Activated naive CD4-positive, alpha-beta T cell treated with anti-CD3 and anti-CD28 coated beads for 36 hours (primary cell): ENCODE data around the gene PDE8A. TPM values are rescaled to one million over a fixed set of nuclear protein-coding genes. Genes with fewer than 3 reads are reported as not detected.
A peak's percentile ranks its signal among the peaks of the same experiment; 100 is the strongest.
"Not testable (repeated sequence)": the region's sequence is repeated elsewhere in the genome, so short reads cannot be mapped to it uniquely, and the experiment has no call there.

Experiments used
- CTCF ChIA-PET: fragments of 350-600 bp; sonication (Branson Sonifier 250); formaldehyde crosslinking; loops from one replicate; lab custom pipeline; 2021; ENCODE audit warnings: antibody characterized with exemption; lab: Charles Lee
- DNase-seq: peaks from one replicate; pipeline ENCODE4 v3.0.0-alpha.2; 2020
- H3K27ac Mint-ChIP-seq: one replicate; pipeline ENCODE4 v1.8.0; 2021; ENCODE audit warnings: mild to moderate bottlenecking, mixed read lengths
- H3K27me3 Mint-ChIP-seq: one replicate; pipeline ENCODE4 v1.8.0; 2021; ENCODE audit warnings: low read depth, mixed read lengths
- H3K36me3 Mint-ChIP-seq: one replicate; pipeline ENCODE4 v1.8.0; 2021; ENCODE audit warnings: low read depth, mixed read lengths
- H3K4me1 Mint-ChIP-seq: one replicate; pipeline ENCODE4 v1.8.0; 2021; ENCODE audit warnings: low read depth, mixed read lengths
- H3K4me3 Mint-ChIP-seq: one replicate; pipeline ENCODE4 v1.8.0; 2021; ENCODE audit warnings: mild to moderate bottlenecking, moderate library complexity, mixed read lengths
- H3K9me3 Mint-ChIP-seq: one replicate; pipeline ENCODE4 v1.8.0; 2021; ENCODE audit warnings: mixed read lengths
- intact Hi-C: fragments of 100-400 bp; cut with micrococcal nuclease; formaldehyde crosslinking; loops from one replicate; pipeline ENCODE4 v1.15.1; 2023
- total RNA-seq, 2 experiments: library from RNA; stranded (reverse); gene quantifications; one replicate each; pipeline ENCODE4 v1.2.3, GENCODE V29; 2021

The PDE8A gene
- total RNA-seq, 2 experiments from 2014 or later: 28.8 to 29.2 TPM

GRCh38 chr15:84983294-84983693 is 1.6 kb downstream of the PDE8A start:
- no peak for DNase-seq
- Mint-ChIP-seq H3K36me3 (peaks cover 3% of the 10 kb centered on the region), H3K27ac (peak overlapping the region; percentile 99), H3K9me3 (no peaks in the 10 kb centered on the region), H3K4me1 (peaks cover 61% of the 10 kb centered on the region), H3K27me3 (no peaks in the 10 kb centered on the region), H3K4me3 (peak overlapping the region; percentile 99)
- CTCF ChIA-PET: interaction anchor here (0.7 to 1.4 kb wide), 3 partner anchors 8 to 90 kb away, joined by 3 read pairs; no protein-coding TSS in a partner anchor
- intact Hi-C loops: loop anchor here (5.0 to 10.0 kb wide), 2 partner anchors 246 to 722 kb away; no protein-coding TSS in a partner anchor

DNA sequence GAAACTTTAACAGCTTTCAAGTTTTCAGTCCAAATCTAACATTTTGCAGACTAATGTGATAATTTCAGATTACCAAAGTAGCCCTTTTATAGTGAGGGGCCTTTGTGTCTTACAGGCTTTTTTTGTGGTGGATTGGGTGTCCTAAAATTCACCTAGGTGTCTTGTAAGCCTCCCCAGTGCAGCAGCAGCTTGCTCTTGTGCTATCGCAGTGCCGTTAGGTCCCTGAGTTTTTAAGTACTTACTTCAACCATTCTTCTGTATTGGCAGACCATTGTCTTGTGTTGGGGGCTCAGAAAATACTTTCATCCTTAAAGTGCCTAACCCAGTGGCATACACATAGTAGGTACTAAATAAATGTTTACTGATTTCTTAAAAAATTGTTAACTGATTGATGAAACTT is 2.1 kb downstream of the PDE8A start:
- no peak for DNase-seq
- Mint-ChIP-seq H3K9me3 (no peaks in the 10 kb centered on the region), H3K27ac (no peak overlapping the region), H3K27me3 (no peaks in the 10 kb centered on the region), H3K36me3 (peaks cover 3% of the 10 kb centered on the region), H3K4me1 (peaks cover 65% of the 10 kb centered on the region), H3K4me3 (peak overlapping the region; percentile 99)
- intact Hi-C loops: loop anchor here (5.0 to 10.0 kb wide), 2 partner anchors 246 to 721 kb away; no protein-coding TSS in a partner anchor
- CTCF ChIA-PET: interaction anchor here (0.7 to 1.4 kb wide), 2 partner anchors 59 to 90 kb away, joined by 3 read pairs; no protein-coding TSS in a partner anchor

DNA sequence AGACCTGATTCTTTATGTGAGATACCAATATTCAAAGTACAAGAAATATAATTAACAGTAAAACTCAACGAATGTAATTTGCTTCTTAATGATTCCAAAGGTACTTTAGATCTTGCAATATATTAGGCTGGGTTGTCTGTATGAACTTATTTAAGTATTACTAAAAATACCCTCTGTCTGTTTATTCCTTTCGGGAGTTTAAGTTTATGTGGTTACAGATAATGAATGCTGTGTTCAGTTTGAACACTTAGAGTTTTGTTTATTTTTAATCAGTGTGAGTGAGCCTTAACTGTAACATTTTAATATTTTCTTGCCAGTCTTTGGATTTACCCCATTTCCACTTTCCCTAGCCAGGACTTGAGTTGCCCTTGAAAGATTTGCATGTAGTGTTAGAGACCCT is 3.5 kb downstream of the PDE8A start:
- no peak for DNase-seq
- CTCF ChIA-PET: no interaction called here
- H3K27ac Mint-ChIP-seq: no peak overlapping the region
- no peaks in the 10 kb centered on the region for H3K9me3 Mint-ChIP-seq
- peaks cover 69% of the 10 kb centered on the region for H3K4me1 Mint-ChIP-seq
- H3K36me3 Mint-ChIP-seq: peaks cover 3% of the 10 kb centered on the region
- no peaks in the 10 kb centered on the region for H3K27me3 Mint-ChIP-seq
- H3K4me3 Mint-ChIP-seq: no peak overlapping the region
- intact Hi-C loops: loop anchor here (10.0 kb wide), 1 partner anchor 720 kb away; no protein-coding TSS in a partner anchor

- intact Hi-C loops: loop anchor here (10.0 kb wide), 1 partner anchor 717 kb away; no protein-coding TSS in a partner anchor
- CTCF ChIA-PET: interaction anchor here (1.3 to 1.6 kb wide), 2 partner anchors 35 to 50 kb away, joined by 3 to 5 read pairs; no protein-coding TSS in a partner anchor
Measured at GRCh38 chr15:84987351-84987750, 5.7 kb downstream of the PDE8A start.

GRCh38 chr15:84987949-84988624 is 6.4 kb downstream of the PDE8A start:
- CTCF ChIA-PET: interaction anchor here (0.6 to 1.8 kb wide), 8 partner anchors 9 to 400 kb away, joined by 3 to 6 read pairs (median 4); no protein-coding TSS in a partner anchor
- H3K36me3 Mint-ChIP-seq: no peaks in the 10 kb centered on the region
- peak overlapping the region; percentile 35 for H3K4me3 Mint-ChIP-seq
- intact Hi-C loops: loop anchor here (2.0 to 10.0 kb wide), 2 partner anchors 15 to 717 kb away; no protein-coding TSS in a partner anchor
- H3K27ac Mint-ChIP-seq: peak overlapping the region; percentile 85
- DNase-seq: no peak
- H3K27me3 Mint-ChIP-seq: no peaks in the 10 kb centered on the region
- peaks cover 89% of the 10 kb centered on the region for H3K4me1 Mint-ChIP-seq
- H3K9me3 Mint-ChIP-seq: no peaks in the 10 kb centered on the region

More at GRCh38 chr15:84987351-84987750, 5.7 kb downstream of the PDE8A start:
- Mint-ChIP-seq H3K27ac (peak overlapping the region; percentile 15), H3K4me1 (peaks cover 89% of the 10 kb centered on the region)
- H3K4me3 Mint-ChIP-seq, DNase-seq, H3K9me3 Mint-ChIP-seq, H3K27me3 Mint-ChIP-seq, H3K36me3 Mint-ChIP-seq: not testable (repeated sequence)

GRCh38 chr15:84988909-84989644 is 7.4 kb downstream of the PDE8A start:
- peaks cover 83% of the 10 kb centered on the region for H3K4me1 Mint-ChIP-seq
- H3K9me3 Mint-ChIP-seq: no peaks in the 10 kb centered on the region
- no peak for DNase-seq
- no peaks in the 10 kb centered on the region for H3K27me3 Mint-ChIP-seq
- CTCF ChIA-PET: interaction anchor here (0.7 to 1.8 kb wide), 6 partner anchors 8 to 401 kb away, joined by 3 to 6 read pairs (median 5); no protein-coding TSS in a partner anchor
- peak overlapping the region; percentile 85 for H3K27ac Mint-ChIP-seq
- no peaks in the 10 kb centered on the region for H3K36me3 Mint-ChIP-seq
- intact Hi-C loops: loop anchor here (2.0 to 10.0 kb wide), 2 partner anchors 14 to 716 kb away; no protein-coding TSS in a partner anchor
- H3K4me3 Mint-ChIP-seq: no peak overlapping the region

DNA sequence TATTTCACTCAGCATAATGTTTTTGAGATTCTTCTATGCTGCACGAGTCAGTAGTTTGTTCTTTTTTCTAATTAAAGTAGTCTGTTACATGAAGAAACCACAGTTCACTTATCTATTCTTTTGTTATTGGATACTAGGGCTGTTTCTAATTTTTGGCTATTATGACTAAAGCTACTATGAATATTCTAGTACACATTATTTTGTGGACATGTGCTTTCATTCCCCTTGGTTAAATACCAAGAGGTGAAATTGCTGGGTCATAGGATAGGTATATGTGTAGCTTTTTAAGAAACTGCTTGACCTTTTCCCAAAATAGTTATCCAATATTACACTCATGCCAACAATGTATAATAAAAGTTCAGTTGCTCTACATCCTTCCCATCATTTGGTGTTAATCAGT is 8.9 kb downstream of the PDE8A start:
- H3K4me3 Mint-ChIP-seq: no peak overlapping the region
- no peaks in the 10 kb centered on the region for H3K36me3 Mint-ChIP-seq
- CTCF ChIA-PET: no interaction called here
- H3K4me1 Mint-ChIP-seq: peaks cover 75% of the 10 kb centered on the region
- no peaks in the 10 kb centered on the region for H3K9me3 Mint-ChIP-seq
- intact Hi-C loops: no loop called here
- no peak for DNase-seq
- H3K27ac Mint-ChIP-seq: no peak overlapping the region
- no peaks in the 10 kb centered on the region for H3K27me3 Mint-ChIP-seq

- H3K27me3 Mint-ChIP-seq: no peaks in the 10 kb centered on the region
- DNase-seq: no peak
- H3K36me3 Mint-ChIP-seq: no peaks in the 10 kb centered on the region
- H3K27ac Mint-ChIP-seq: peak overlapping the region; percentile 68
- CTCF ChIA-PET: interaction anchor here (0.6 kb wide), 2 partner anchors 8 to 184 kb away, joined by 3 to 5 read pairs; no protein-coding TSS in a partner anchor
- H3K4me3 Mint-ChIP-seq: no peak overlapping the region
- H3K9me3 Mint-ChIP-seq: no peaks in the 10 kb centered on the region
- intact Hi-C loops: no loop called here
- peaks cover 72% of the 10 kb centered on the region for H3K4me1 Mint-ChIP-seq
Measured at GRCh38 chr15:84991014-84991712, 9.5 kb downstream of the PDE8A start.

DNA sequence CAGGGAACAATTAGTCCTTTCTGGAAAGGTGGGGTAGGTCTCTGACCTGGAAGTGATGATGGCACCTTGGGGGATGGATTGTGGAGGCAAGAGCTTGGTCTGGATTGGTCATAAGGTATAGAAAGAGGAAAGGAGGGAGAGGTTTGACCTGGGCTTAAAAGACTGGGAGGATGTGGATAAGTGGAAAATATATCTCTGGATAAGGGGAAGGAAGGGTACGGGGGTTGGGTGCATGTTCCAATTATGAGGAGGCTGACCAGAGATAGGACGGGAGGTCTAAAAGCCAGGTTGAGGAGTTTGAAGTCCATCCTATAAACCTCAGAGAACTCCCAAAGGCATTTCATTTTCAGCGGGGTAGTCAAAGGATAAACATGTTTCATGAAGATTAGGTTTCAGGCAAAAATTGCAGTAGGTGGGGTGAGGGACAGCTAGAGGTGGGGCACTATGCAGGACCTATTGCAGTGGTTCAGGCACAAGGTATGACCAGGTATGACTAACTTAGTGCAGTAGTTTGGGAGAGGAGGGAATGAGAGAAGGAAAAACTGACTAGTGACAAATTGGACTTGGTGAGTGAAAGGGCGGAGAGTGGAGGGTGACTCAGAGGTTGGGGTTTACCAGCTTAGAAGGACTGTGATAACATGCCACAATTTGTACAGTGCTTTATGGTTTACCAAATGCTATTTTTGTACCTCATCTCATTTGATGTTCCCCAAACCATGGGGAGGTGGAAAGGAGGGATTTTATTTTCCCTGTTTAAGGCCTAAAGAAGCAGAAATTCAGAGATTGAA is 10.7 kb downstream of the PDE8A start:
- H3K9me3 Mint-ChIP-seq: no peaks in the 10 kb centered on the region
- H3K27ac Mint-ChIP-seq: peak overlapping the region; percentile 68
- no peaks in the 10 kb centered on the region for H3K36me3 Mint-ChIP-seq
- CTCF ChIA-PET: no interaction called here
- peak overlapping the region; percentile 1 for H3K4me3 Mint-ChIP-seq
- H3K27me3 Mint-ChIP-seq: no peaks in the 10 kb centered on the region
- intact Hi-C loops: loop anchor here (1.0 to 2.0 kb wide), 4 partner anchors 10 to 416 kb away; no protein-coding TSS in a partner anchor
- H3K4me1 Mint-ChIP-seq: peaks cover 62% of the 10 kb centered on the region
- DNase-seq: peak; percentile 71

DNA sequence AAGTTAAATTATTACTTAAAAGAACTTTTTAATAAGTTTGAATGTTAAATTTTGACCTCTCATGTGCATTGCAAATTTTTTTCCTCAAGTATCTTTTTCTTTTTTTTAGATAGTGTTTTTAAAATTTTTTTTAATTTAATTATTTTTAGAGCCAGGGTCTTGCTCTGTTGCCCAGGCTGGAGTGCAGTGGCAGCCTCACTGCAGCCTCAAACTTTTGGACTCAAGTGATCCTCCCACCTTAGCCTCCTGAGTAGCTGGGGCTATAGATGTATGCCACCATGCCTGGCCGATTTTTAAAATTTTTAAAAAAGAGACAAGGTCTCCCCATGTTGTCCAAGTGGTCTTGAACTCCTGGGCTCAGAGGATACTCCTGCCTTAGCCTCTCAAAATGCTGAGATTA is 14.4 kb downstream of the PDE8A start:
- intact Hi-C loops: no loop called here
- CTCF ChIA-PET: interaction anchor here (1.2 kb wide), 1 partner anchor 8 kb away, joined by 3 read pairs; no protein-coding TSS in a partner anchor
- Mint-ChIP-seq H3K4me3 (no peak overlapping the region), H3K36me3 (no peaks in the 10 kb centered on the region), H3K9me3 (no peaks in the 10 kb centered on the region), H3K4me1 (peaks cover 40% of the 10 kb centered on the region), H3K27ac (no peak overlapping the region), H3K27me3 (no peaks in the 10 kb centered on the region)
- DNase-seq: no peak

DNA sequence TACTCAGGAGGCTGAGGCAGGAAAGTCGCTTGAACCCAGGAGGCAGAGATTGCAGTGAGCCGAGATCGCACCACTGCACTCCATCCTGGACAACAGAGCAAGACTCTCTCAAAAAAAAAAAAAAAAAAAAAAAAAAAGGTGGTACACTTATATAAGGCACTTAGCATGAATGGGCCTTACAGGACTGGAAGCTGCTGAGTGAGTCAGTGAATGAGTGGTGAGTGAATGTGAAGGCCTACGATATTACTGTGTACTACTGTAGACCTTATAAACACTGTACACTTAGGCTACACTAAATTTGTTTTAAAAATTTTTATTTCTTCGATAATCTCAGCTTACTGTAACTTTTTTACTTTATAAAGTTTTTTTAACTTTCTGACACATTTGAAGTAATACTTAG is 15.1 kb downstream of the PDE8A start:
- intact Hi-C loops, H3K27ac Mint-ChIP-seq, H3K36me3 Mint-ChIP-seq, DNase-seq, H3K27me3 Mint-ChIP-seq, H3K9me3 Mint-ChIP-seq, H3K4me3 Mint-ChIP-seq: not testable (repeated sequence)
- CTCF ChIA-PET: interaction anchor here (1.2 kb wide), 1 partner anchor 8 kb away, joined by 3 read pairs; no protein-coding TSS in a partner anchor
- H3K4me1 Mint-ChIP-seq: peaks cover 40% of the 10 kb centered on the region
